GM06990 (cell line): ENCODE results near the gene MTMR2.

ENCODE experiments used
- DNase-seq: peaks from one replicate; pipeline ENCODE4 v3.0.0-alpha.2; 2011; ENCODE audit not compliant: insufficient read length; ENCODE audit errors: extremely low read depth
- H3K27me3 ChIP-seq: replicated peaks from 2 replicates; pipeline ENCODE4 v1.6.0; 2011; ENCODE audit warnings: low read length; ENCODE audit not compliant: control insufficient read depth, insufficient read depth
- H3K36me3 ChIP-seq: 2 replicates; pipeline ENCODE4 v1.5.1; 2011; ENCODE audit warnings: low read length; ENCODE audit not compliant: control insufficient read depth, insufficient read depth
- H3K4me3 ChIP-seq: replicated peaks from 2 replicates; pipeline ENCODE4 v1.5.1; 2011; ENCODE audit warnings: low read depth, mild to moderate bottlenecking, control low read depth, low read length
- TF ChIP-seq, protein P1 (sequence below): IDR thresholded peaks from 2 replicates; pipeline ENCODE4 v1.5.1; 2011; ENCODE audit warnings: low read length, control low read depth, mild to moderate bottlenecking, inconsistent platforms; ENCODE audit not compliant: insufficient read depth, poor library complexity, severe bottlenecking

The MTMR2 gene

DNA sequence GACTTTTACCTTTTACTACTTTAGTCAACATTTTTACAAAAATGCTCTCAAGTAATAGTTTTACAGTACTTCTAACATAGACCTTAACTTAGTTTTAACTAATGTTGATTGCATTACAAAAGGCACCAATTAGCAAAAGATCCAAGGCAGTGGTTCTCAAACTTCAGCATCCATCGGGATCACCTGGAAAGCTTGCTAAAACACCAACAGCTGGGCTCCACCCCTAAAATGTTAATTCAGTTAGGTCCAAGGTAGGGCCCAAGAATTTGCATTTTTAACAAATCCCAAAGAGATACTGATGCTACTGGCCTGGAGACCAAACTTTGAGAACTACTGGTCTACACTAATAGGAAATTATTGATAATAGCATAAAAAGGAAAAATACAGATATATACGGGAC is 5.9 kb downstream of the MTMR2 start:
- no peak for DNase-seq
- H3K4me3 ChIP-seq = no peak overlapping the region
- H3K36me3 ChIP-seq = no peaks in the 10 kb centered on the region
- TF ChIP-seq, protein P1, sequence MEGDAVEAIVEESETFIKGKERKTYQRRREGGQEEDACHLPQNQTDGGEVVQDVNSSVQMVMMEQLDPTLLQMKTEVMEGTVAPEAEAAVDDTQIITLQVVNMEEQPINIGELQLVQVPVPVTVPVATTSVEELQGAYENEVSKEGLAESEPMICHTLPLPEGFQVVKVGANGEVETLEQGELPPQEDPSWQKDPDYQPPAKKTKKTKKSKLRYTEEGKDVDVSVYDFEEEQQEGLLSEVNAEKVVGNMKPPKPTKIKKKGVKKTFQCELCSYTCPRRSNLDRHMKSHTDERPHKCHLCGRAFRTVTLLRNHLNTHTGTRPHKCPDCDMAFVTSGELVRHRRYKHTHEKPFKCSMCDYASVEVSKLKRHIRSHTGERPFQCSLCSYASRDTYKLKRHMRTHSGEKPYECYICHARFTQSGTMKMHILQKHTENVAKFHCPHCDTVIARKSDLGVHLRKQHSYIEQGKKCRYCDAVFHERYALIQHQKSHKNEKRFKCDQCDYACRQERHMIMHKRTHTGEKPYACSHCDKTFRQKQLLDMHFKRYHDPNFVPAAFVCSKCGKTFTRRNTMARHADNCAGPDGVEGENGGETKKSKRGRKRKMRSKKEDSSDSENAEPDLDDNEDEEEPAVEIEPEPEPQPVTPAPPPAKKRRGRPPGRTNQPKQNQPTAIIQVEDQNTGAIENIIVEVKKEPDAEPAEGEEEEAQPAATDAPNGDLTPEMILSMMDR = no peak
- H3K27me3 ChIP-seq = no peaks in the 10 kb centered on the region

DNA sequence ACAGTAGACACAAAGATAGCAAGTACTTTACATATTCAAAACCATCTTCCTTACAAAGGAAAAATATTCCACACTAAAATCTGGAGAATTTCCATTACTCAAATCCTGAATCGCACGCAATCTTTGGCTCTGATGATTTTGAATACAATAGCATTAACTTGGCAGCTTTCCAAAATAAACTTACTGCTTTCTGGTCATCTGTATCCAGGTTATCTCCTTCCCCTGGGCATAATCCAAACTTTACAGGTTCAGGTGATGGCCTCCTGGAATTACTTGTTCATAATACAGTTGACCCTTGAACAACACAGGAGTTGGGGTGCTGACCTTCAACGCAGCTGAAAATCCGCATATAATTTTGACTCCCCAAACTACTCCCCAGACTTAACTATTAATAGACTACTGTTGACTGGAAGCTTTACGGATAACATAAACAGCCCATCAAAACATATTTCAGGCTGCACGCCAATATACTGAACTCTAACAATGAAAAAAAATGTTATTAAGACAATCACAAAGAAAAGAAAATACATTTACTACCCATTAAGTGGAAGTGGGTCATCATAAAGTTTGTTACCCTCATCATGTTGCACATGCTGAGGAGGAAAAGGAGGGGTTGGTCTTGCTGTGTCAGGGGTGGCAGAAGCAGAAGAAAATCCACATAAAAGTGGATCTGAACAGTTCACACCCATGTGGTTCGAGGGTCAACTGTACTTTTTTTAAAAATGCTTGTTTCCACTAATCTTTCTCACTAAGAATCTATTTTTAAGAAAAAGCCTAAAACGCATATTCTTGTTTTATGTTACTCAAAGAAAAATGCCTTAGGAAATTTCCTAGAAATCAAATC is 6.5 kb downstream of the MTMR2 start:
- DNase-seq = no peak
- Histone ChIP-seq H3K27me3 (no peaks in the 10 kb centered on the region), H3K4me3 (no peak overlapping the region), H3K36me3 (no peaks in the 10 kb centered on the region)
- TF ChIP-seq, protein P1 = no peak

DNA sequence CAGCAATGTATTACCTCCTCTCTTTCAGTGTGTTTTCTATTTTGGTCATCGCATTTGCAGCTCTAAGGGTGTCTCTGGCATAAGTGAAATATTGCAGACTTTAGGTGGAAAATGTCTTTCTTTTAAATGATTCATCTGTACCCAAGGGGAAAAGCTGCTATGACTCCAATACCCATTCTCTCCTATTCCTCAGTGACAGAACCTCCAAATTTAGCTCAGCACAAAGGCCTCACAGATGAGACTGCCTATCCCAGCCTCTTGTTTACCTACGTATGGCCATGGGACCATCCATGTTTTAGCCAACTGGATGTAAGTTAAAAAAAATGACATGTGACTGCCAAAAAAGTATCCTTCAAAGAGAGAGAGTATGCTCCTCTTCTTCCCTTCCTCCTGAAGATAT is 7.9 kb downstream of the MTMR2 start:
- Histone ChIP-seq H3K36me3 (no peaks in the 10 kb centered on the region), H3K4me3 (no peak overlapping the region), H3K27me3 (no peaks in the 10 kb centered on the region)
- DNase-seq = no peak
- TF ChIP-seq, protein P1 = no peak

DNA sequence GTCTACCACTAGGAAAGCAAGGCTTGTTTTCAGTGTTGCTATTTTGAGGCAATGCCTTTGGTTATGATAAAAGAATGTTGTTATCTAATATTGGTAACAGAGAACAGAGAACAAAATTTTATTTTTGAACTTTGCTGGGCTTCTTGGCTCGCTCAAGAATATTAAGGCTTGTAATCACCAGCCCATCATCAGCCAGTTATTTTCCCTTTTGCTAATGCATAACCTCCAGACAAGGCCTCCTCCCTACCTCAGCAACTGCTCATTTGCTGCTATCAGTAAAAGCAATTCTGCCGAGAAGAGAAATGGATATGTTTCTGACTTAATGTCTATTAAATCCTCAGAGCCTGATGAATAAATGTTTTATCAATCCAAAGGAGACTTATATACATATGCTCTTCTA is 8.9 kb downstream of the MTMR2 start:
- no peak for DNase-seq
- no peaks in the 10 kb centered on the region for H3K36me3 ChIP-seq
- H3K4me3 ChIP-seq = no peak overlapping the region
- TF ChIP-seq, protein P1 = no peak
- no peaks in the 10 kb centered on the region for H3K27me3 ChIP-seq

DNA sequence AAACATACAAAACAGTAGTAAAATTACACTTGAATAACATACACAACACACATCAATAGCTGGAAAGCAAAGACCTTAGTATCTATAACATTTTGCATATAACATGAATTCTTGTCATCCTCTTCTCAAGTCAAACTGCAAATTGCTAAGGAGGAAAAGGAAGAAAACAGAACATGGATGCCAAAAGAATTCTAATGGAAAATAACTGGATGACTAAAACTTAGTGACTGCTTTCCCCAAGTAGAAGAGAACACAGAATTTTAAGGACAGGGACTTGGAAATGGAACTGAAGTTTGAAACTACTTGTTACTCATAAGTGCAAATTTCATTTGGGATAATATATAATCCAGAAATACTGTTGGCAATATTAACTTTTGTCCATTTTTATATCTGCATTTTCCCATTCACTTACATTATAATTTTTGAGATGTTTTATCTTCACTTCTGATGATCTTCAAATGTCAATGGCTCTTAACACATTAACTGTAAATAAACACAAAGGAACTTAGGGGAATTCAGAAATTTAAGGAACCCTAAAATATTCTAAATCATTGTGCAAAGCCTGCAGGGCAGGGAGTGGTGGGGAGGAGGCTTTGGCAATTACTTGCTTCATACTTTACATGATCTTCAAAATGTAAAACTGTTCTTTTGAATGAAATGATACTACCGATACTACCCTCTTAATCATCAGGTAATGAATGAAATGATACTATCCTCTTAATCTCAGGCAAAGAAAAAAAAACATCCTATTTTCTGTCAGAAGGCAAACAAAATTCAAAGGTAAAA is 9.9 kb downstream of the MTMR2 start:
- TF ChIP-seq, protein P1 = no peak
- no peak for DNase-seq
- Histone ChIP-seq H3K36me3 (no peaks in the 10 kb centered on the region), H3K27me3 (no peaks in the 10 kb centered on the region), H3K4me3 (no peak overlapping the region)
